Spleen (tissue), 7 donors: ENCODE measurements around the gene CFAP210.

Experiments used
- CTCF ChIP-seq, 11 experiments: fragments of 200-600 bp in 7 of 11; fragments of 450-650 bp in 4 of 11; sonication (generic) in 4 of 11; IDR thresholded peaks in 8 of 11; conservative IDR thresholded peaks in 3 of 11; 1 replicate in 7 of 11; 2 replicates in 4 of 11; pipeline versions ENCODE4 v1.4.0 to v1.8.0; 2016 to 2021; ENCODE audit warnings: antibody characterized with exemption in 11 of 11, inconsistent platforms in 4 of 11, mild to moderate bottlenecking in 1 of 11
- POLR2A ChIP-seq, 3 donors: fragments of 450-650 bp; IDR thresholded peaks; one replicate each; pipeline ENCODE4 v1.5.1; 2017; ENCODE audit warnings: antibody characterized with exemption in 3 of 3, mild to moderate bottlenecking in 1 of 3
- POLR2AphosphoS5 ChIP-seq, 3 donors: sonication (generic); formaldehyde crosslinking; IDR thresholded peaks; one replicate each; pipeline ENCODE4 v1.5.1; 2017; ENCODE audit warnings: antibody characterized with exemption in 3 of 3
- donor health status: DM: no; HTN: no; CAD: no; lungs with moderate emphysema.
- donor health status: DM: no; HTN: no; CAD: no.
- donor health status: DM: no; HTN: no; CAD: no.

GRCh38 chr2:169729274-169729605 lies 35.0 kb upstream of the CFAP210 start:
- no peak for TF ChIP-seq POLR2AphosphoS5 (IDR thresholded peaks at IDR 0.05)
- TF ChIP-seq CTCF (IDR thresholded peaks at IDR 0.05 in 8 of 11, conservative IDR thresholded peaks at IDR 0.05 in 3 of 11): no peak
- TF ChIP-seq POLR2A (IDR thresholded peaks at IDR 0.05): no peak
